ENCODE data around the gene MAP3K5.

Gene MAP3K5

DNA sequence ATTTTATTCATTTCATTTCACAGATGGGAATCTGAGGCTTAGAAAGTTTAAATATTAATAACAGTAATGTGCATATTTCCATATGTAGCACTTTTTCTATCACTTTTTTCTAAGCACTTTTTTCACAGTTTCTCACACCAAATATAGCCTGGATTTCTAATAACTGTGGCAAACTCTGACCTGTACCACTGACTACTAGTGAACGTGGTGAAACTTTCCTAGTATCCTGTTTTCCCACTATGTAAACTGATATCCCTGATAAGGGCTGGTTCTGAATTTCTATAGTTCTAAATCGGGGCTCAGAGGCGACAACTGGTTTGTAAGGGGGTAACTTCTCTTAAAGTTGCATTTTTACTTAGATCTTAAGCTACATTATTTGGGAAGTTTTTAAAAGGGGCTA is 274.7 kb downstream of the MAP3K5 start:
- no peak for DNase-seq (ENCODE audit: low spot score)

DNA sequence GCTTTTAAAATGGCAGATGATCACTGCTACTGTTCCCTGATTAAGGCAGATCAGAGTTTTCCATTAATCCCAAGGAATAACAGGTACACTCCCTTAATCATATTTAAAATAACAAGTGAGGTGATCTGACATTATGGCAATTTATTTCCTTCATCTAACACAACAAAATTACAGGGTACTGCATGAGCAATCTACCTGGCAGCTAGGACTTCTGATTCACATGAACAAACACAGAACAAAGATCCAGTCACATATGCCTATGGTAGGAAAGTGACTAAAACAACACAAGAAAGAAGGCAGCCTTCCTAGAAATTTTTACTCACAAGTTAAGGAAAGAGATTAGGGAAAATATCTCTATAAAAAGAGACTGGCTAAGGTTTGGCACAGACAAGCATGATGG is 275.3 kb downstream of the MAP3K5 start:
- no peak for DNase-seq (ENCODE audit: low spot score)

DNA sequence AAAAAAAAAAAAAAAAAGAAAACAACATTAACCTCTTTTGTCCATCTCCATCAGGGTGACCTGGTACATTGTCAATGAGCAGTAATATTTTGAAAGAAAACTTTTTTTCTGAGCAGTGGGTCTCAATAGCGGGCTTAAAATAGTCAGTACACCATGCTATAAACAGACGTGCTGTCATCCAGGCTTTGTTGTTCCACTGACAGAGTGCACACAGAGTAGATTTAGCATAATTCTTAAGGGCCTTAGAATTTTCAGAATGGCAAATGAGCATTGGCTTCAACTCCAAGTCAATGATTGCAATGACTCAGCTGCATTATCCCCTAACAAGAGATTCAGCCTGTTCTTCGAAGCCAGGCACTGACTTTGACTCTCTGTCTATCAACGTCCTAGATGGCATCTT is 277.7 kb downstream of the MAP3K5 start:
- DNase-seq (ENCODE audit: low spot score), result no peak

DNA sequence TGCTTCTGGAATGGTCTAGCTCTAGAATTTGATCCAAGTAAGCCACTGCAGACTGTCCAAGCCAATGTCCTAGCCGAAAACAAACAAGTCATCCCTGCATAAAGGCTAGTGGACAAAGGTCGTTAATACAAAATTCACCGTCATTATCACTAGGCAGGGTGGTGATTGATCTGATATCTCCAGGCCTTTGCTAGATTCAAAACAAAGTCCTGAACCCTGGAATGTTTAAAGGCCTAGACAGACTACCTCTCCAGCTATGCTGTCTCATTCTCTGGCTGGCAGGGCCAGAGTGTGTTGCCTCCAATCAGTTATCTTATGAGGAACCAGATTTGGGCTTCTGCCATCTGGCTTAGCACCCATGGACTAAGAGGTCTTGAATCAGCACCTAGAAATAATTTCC is 280.4 kb downstream of the MAP3K5 start:
- no peak for DNase-seq (ENCODE audit: low spot score)

DNA sequence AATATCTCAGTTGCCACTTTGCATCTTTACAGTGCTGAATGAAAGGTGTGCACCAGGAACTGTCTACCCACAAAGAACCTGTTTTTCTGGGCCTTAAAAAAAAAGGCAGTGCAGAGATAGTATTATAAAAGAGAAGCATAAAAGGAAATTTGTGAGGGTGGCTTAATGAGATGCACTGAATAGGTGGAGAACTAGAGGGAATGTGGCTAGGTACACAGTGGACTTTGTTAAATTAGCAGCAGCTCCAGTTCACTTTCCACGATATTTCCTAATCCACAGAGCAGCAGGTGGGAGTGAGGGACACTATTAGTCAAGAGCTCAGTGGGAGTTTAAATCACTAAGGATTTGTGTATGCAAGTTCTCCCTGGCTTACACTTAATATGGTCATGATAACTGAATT is 280.9 kb downstream of the MAP3K5 start:
- DNase-seq (ENCODE audit: low spot score), result no peak

DNA sequence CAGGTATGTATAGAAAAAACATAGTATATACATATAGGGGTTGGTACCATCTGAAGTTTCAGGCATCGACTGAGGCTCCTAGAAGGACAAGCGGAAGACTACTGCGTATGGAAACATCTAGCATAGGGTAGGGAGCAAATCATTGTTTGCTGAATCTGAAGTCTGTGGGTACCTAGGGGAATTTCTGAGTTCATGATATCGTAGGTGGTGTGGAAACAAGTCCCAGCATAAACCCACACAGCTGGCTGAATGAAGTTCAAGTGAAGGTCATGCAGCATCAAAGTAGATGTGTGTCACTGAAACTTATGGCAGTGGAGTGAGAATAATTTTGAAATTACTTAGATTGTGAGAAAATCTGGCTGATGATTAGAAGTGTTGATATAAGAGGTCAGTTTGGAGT is 281.5 kb downstream of the MAP3K5 start:
- DNase-seq (ENCODE audit: low spot score), result no peak

DNA sequence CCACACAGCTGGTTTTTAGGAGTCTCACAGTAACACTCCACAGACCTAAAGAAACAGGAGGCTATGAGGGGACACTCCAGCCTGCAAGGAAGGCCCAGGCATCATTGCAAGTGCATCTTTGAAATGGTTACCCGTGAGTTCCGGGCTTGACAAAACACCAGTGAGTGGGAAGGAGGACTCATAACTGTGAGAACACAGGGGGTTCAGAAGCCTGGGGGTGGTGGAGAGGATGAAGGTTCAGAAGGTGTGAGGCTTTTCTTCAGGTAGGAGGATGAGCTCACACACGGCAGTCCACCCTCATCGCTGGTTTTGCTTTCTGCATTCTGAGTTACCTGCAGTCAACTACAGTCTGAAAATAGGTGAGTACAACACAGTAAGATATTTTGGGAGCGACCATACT is 282.0 kb downstream of the MAP3K5 start:
- no peak for DNase-seq (ENCODE audit: low spot score)

DNA sequence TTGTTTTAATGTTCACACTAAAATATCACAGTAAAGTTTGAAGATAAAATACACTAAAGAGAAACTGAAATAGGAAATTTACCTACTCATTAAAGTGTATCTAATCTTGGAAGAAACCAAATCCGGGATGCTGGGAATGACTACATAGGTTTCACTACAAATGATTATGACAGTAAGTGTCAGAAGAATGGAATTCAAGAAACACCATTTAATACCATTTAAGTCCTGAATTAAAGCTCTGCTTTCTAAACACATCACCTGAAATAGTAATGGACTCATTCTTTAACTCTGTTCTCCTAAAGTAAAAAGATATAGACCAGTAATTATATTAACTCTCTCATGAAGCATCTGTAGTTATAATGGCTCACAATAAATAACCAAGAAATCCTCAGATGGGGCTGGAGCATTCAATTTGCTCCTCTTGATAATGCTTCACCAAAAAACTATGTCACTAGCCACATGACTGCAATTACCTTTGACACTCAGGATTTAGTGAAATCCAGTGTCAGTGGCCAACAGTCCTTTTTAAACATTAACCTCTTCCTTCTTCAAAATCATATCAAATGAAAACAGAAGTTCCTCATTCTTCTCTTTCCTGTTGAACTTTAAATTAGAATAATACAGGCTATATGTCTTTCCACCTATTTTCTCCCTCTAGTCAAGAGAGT is 283.4 kb downstream of the MAP3K5 start:
- DNase-seq (ENCODE audit: low spot score), result no peak

Measured in left forelimb (tissue), 1 donor.